Astrocyte (in vitro differentiated cells and primary cell): Measurements from ENCODE around the gene DYNLT1. TPM values are rescaled to one million over a fixed set of nuclear protein-coding genes. Genes with fewer than 3 reads are reported as not detected.

Experiments
- DNase-seq: peaks from one replicate; pipeline ENCODE4 v3.0.0-alpha.2; 2010; ENCODE audit warnings: low read depth
- FAIRE-seq: peaks from 2 replicates; lab custom pipeline; 2011; peaks lifted over from hg19 to GRCh38; lab: Jason Lieb, UNC
- H2AFZ ChIP-seq: 2 replicates; pipeline ENCODE4 v1.6.0; 2012; ENCODE audit warnings: low read depth, low read length, inconsistent platforms
- H3K27ac ChIP-seq: 2 replicates; pipeline ENCODE4 v1.5.1; 2011; ENCODE audit warnings: low read depth, low read length, inconsistent platforms
- H3K27me3 ChIP-seq: 2 replicates; pipeline ENCODE4 v1.6.0; 2011; ENCODE audit warnings: low read length, inconsistent platforms; ENCODE audit not compliant: insufficient read depth
- H3K36me3 ChIP-seq: 2 replicates; pipeline ENCODE4 v1.5.1; 2011; ENCODE audit warnings: low read length, inconsistent platforms; ENCODE audit not compliant: insufficient read depth
- H3K4me1 ChIP-seq: 2 replicates; pipeline ENCODE4 v1.5.1; 2011; ENCODE audit warnings: low read length, inconsistent platforms; ENCODE audit not compliant: insufficient read depth
- H3K4me2 ChIP-seq: 2 replicates; pipeline ENCODE4 v1.6.0; 2012; ENCODE audit warnings: low read length, inconsistent platforms
- H3K4me3 ChIP-seq: 2 replicates; pipeline ENCODE4 v1.5.1; 2011; ENCODE audit warnings: low read depth, mild to moderate bottlenecking, low read length, inconsistent platforms; ENCODE audit not compliant: insufficient read depth
- H3K79me2 ChIP-seq: 2 replicates; pipeline ENCODE4 v1.6.0; 2012; ENCODE audit warnings: mild to moderate bottlenecking, low read length, inconsistent platforms; ENCODE audit not compliant: insufficient read depth
- H3K9ac ChIP-seq: 2 replicates; pipeline ENCODE4 v1.6.0; 2012; ENCODE audit warnings: mild to moderate bottlenecking, low read length, inconsistent platforms
- H3K9me3 ChIP-seq: 2 replicates; pipeline ENCODE4 v1.5.1; 2012; ENCODE audit warnings: low read depth, mild to moderate bottlenecking, low read length, inconsistent platforms; ENCODE audit not compliant: insufficient read depth
- H4K20me1 ChIP-seq: 2 replicates; pipeline ENCODE4 v1.6.0; 2012; ENCODE audit warnings: low read length, inconsistent platforms; ENCODE audit not compliant: insufficient read depth
- H3K27ac Mint-ChIP-seq: one replicate; pipeline ENCODE4 v1.8.0; 2021; ENCODE audit warnings: mild to moderate bottlenecking, mixed read lengths; ENCODE audit not compliant: unreplicated experiment
- H3K27me3 Mint-ChIP-seq: one replicate; pipeline ENCODE4 v1.8.0; 2021; ENCODE audit warnings: low read depth, mixed read lengths; ENCODE audit not compliant: unreplicated experiment
- H3K36me3 Mint-ChIP-seq: one replicate; pipeline ENCODE4 v1.8.0; 2021; ENCODE audit warnings: low read depth, mixed read lengths; ENCODE audit not compliant: unreplicated experiment
- H3K4me1 Mint-ChIP-seq: one replicate; pipeline ENCODE4 v1.8.0; 2021; ENCODE audit warnings: low read depth, mixed read lengths; ENCODE audit not compliant: unreplicated experiment
- H3K4me3 Mint-ChIP-seq: one replicate; pipeline ENCODE4 v1.8.0; 2021; ENCODE audit warnings: mild to moderate bottlenecking, moderate library complexity, mixed read lengths; ENCODE audit not compliant: unreplicated experiment
- H3K9me3 Mint-ChIP-seq: one replicate; pipeline ENCODE4 v1.8.0; 2021; ENCODE audit warnings: mild to moderate bottlenecking, mixed read lengths; ENCODE audit not compliant: unreplicated experiment
- CTCF ChIP-seq: IDR thresholded peaks from 2 replicates; pipeline ENCODE4 v1.5.1; 2011; ENCODE audit warnings: low read depth, mild to moderate bottlenecking, inconsistent platforms, low read length, moderate library complexity; ENCODE audit not compliant: insufficient read depth
- EZH2 ChIP-seq: IDR thresholded peaks from 2 replicates; pipeline ENCODE4 v1.6.1; 2012; ENCODE audit warnings: mild to moderate bottlenecking, low read length, inconsistent platforms; ENCODE audit not compliant: insufficient read depth
- total RNA-seq: library from RNA; stranded (reverse); gene quantifications from 2 replicates; pipeline ENCODE4 v1.2.1, GENCODE V29; 2021

DYNLT1 gene
- total RNA-seq, 1 donor from 2014 or later = 169 TPM

- Histone ChIP-seq H2AFZ (no peak overlapping the region), H3K4me1 (no peaks in the 10 kb centered on the region), H4K20me1 (peaks cover 15% of the 10 kb centered on the region), H3K9me3 (peaks cover 4% of the 10 kb centered on the region), H3K36me3 (peaks cover 27% of the 10 kb centered on the region), H3K27ac (no peak overlapping the region), H3K9ac (no peak overlapping the region), H3K4me3 (no peak overlapping the region), H3K4me2 (no peak overlapping the region), H3K79me2 (peaks cover 23% of the 10 kb centered on the region), H3K27me3 (no peaks in the 10 kb centered on the region)
- peaks cover 26% of the 10 kb centered on the region for H3K36me3 Mint-ChIP-seq
- peak; percentile 82 for TF ChIP-seq CTCF
- TF ChIP-seq EZH2 = no peak
- H3K4me1 Mint-ChIP-seq = peaks cover 3% of the 10 kb centered on the region
- FAIRE-seq = peak; percentile 93
- H3K4me3 Mint-ChIP-seq = no peak overlapping the region
- DNase-seq = peak; percentile 50
- H3K27ac Mint-ChIP-seq = peak overlapping the region; percentile 26
- H3K9me3 Mint-ChIP-seq = no peaks in the 10 kb centered on the region
- H3K27me3 Mint-ChIP-seq = no peaks in the 10 kb centered on the region
Measured at GRCh38 chr6:158605266-158605878, 39.2 kb downstream of the DYNLT1 start.

- Histone ChIP-seq H3K79me2 (peaks cover 23% of the 10 kb centered on the region), H4K20me1 (peaks cover 15% of the 10 kb centered on the region), H3K4me3 (no peak overlapping the region), H3K27me3 (no peaks in the 10 kb centered on the region), H3K4me1 (no peaks in the 10 kb centered on the region), H2AFZ (no peak overlapping the region), H3K4me2 (no peak overlapping the region), H3K36me3 (peaks cover 22% of the 10 kb centered on the region), H3K27ac (no peak overlapping the region), H3K9ac (no peak overlapping the region), H3K9me3 (peaks cover 4% of the 10 kb centered on the region)
- no peak overlapping the region for H3K27ac Mint-ChIP-seq
- TF ChIP-seq EZH2 = no peak
- no peak for TF ChIP-seq CTCF
- FAIRE-seq (no peak), DNase-seq (no peak)
- H3K4me3 Mint-ChIP-seq = no peak overlapping the region
- H3K9me3 Mint-ChIP-seq = no peaks in the 10 kb centered on the region
- H3K36me3 Mint-ChIP-seq = peaks cover 22% of the 10 kb centered on the region
- no peaks in the 10 kb centered on the region for H3K4me1 Mint-ChIP-seq
- H3K27me3 Mint-ChIP-seq = no peaks in the 10 kb centered on the region
Measured at GRCh38 chr6:158604048-158604406, 40.5 kb downstream of the DYNLT1 start.

- Histone ChIP-seq H3K79me2 (peaks cover 23% of the 10 kb centered on the region), H4K20me1 (peaks cover 15% of the 10 kb centered on the region), H3K9ac (no peak overlapping the region), H3K27me3 (no peaks in the 10 kb centered on the region), H3K36me3 (peaks cover 17% of the 10 kb centered on the region), H2AFZ (no peak overlapping the region), H3K9me3 (peaks cover 4% of the 10 kb centered on the region), H3K4me2 (no peak overlapping the region), H3K27ac (no peak overlapping the region), H3K4me1 (no peaks in the 10 kb centered on the region), H3K4me3 (no peak overlapping the region)
- no peaks in the 10 kb centered on the region for H3K9me3 Mint-ChIP-seq
- no peak for TF ChIP-seq CTCF
- H3K27ac Mint-ChIP-seq = no peak overlapping the region
- peaks cover 22% of the 10 kb centered on the region for H3K36me3 Mint-ChIP-seq
- FAIRE-seq (no peak), DNase-seq (no peak)
- H3K27me3 Mint-ChIP-seq = no peaks in the 10 kb centered on the region
- H3K4me3 Mint-ChIP-seq = no peak overlapping the region
- no peaks in the 10 kb centered on the region for H3K4me1 Mint-ChIP-seq
Measured at GRCh38 chr6:158603261-158604047, 41.1 kb downstream of the DYNLT1 start.
